ENCODE results near the gene CXCR6. TPM values are rescaled to one million over a fixed set of nuclear protein-coding genes. Genes with fewer than 3 reads are reported as not detected.
"Not testable (repeated sequence)": the region's sequence is repeated elsewhere in the genome, so short reads cannot be mapped to it uniquely, and the experiment has no call there.

The CXCR6 gene
- total RNA-seq, 1 experiment from 2014 or later, result not detected

DNA sequence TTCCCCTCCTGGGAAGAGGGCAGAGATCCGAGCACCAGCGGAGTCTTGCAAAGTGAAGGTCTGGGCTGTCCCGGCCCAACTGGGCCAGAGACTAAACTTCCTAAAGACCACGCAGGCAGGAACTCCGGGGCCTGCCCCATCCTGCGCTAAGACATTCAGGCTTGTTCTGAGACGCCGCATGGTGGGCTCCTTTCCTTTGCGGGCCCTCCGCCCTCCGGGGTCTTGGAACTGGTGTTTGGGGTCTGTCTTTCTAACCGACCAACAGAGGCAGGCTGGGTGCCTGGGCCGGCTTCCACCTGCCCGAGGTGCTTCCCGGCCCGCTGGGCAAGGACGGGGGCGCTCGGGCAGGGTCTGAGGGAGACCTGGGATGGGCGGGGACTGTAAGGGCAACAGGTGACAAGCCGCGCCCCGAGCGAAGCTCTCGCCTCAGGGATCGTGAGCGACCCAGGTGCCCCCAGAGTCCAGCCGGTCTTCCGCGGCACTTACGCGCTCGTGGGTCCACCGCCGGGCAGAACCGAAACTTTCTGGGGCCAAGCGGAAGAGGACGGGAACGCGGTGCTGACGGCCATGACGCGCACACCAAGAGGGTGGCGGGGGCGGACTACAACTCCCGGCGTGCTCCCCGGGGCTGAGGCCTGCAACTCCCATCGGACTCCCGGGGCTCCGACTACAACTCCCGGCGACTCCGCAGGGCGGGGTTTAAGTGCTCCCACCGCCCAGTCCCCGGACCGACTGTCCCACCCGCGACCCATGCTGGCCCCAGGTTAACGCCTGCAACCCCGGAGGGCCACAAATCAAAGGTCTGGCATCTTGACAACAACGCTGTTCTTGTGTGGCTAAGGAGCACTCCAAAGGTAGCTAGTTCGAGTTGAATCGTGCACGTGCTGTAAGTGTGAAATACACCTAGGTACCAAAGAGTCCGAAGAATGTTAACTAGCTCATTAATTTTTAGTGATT, 52.2 kb downstream of the CXCR6 start, which contains the start of gene FYCO1:
Gene FYCO1, minus strand, starts transcription at position 589 of the 957 bp plus-strand sequence. CDS start 10,914 bp downstream, outside the sequence.
- no peak within 1 kb of the TSS for H4K91ac ChIP-seq (ENCODE audit: insufficient read length, low read depth, low read length)
- H3K9me3 ChIP-seq (ENCODE audit: control insufficient read depth, low read depth, low read length), result no peaks in the 10 kb centered on the region
- peaks cover 2% of the 10 kb centered on the region; the same call in 1 of the 2 replicates for H3K79me2 ChIP-seq (ENCODE audit: insufficient read depth, low read length)
- H3K27me3 ChIP-seq (ENCODE audit: insufficient read depth, low read length), result no peaks in the 10 kb centered on the region
- no peak within 1 kb of the TSS for H3K18ac ChIP-seq (ENCODE audit: insufficient read length, low read depth, low read length)
- no peak within 1 kb of the TSS for H3K4ac ChIP-seq (ENCODE audit: low read depth, low read length)
- no CpG with 5 or more reads among the region's 67 CpGs for WGBS (ENCODE audit: extremely low coverage, insufficient read length, low lambda C conversion rate)
- peak; percentile 94 for DNase-seq
- no peak within 1 kb of the TSS for H2BK20ac ChIP-seq (ENCODE audit: low read depth, low read length, poor library complexity, severe bottlenecking)
- no peak within 1 kb of the TSS for H3T11ph ChIP-seq (ENCODE audit: low read length)
- H2BK12ac ChIP-seq (ENCODE audit: insufficient read length, low read depth, low read length), result no peak within 1 kb of the TSS
- H4K5ac ChIP-seq (ENCODE audit: insufficient read length, low read depth, low read length), result no peak within 1 kb of the TSS
- Mint-ChIP-seq H3K36me3 (ENCODE audit: insufficient read depth in 1 of 3, low read depth in 3 of 3) (peaks cover 0 to 3% (median 0%) of the 10 kb centered on the region in 3 experiments; a peak in 1 of 7 replicates), H3K9me3 (no peaks in the 10 kb centered on the region), H3K27ac (peak within 1 kb of the TSS in 2 of 3 experiments; percentile 74 to 83; a peak in 4 of 7 replicates), H3K4me3 (peak within 1 kb of the TSS; percentile 83 to 88), H3K27me3 (ENCODE audit: low read depth) (peaks cover 13% of the 10 kb centered on the region), H3K4me1 (peaks cover 21 to 27% of the 10 kb centered on the region in 2 experiments)
- H3K4me2 ChIP-seq (ENCODE audit: insufficient read depth, insufficient read length, low read length), result peak within 1 kb of the TSS; percentile 77
- TF ChIP-seq CTCF (conservative IDR thresholded peaks at IDR 0.05), result no peak
- no peak within 1 kb of the TSS for H2BK120ac ChIP-seq (ENCODE audit: low read depth, low read length, poor library complexity, severe bottlenecking)
- H2BK5ac ChIP-seq (ENCODE audit: insufficient read length, low read length), result no peak within 1 kb of the TSS
- no peak within 1 kb of the TSS for H2AK5ac ChIP-seq (ENCODE audit: insufficient read length, low read length)
- H2AFZ ChIP-seq (ENCODE audit: low read length), result peak within 1 kb of the TSS; percentile 43
- no peak within 1 kb of the TSS for H2BK15ac ChIP-seq (ENCODE audit: low read depth, low read length)
- H4K8ac ChIP-seq (replicated peaks; ENCODE audit: insufficient read length, low read depth, low read length), result no peak within 1 kb of the TSS
- no peaks in the 10 kb centered on the region for H4K20me1 ChIP-seq (ENCODE audit: control insufficient read depth, insufficient read depth, insufficient read length)
- H3K27ac ChIP-seq (ENCODE audit: insufficient read length, low read depth, low read length), result no peak within 1 kb of the TSS
- no peak within 1 kb of the TSS for H3K56ac ChIP-seq (ENCODE audit: insufficient read length, low read depth, low read length)
- peak within 1 kb of the TSS; percentile 47 for H3K9ac ChIP-seq (ENCODE audit: extremely low read depth, insufficient read length, low read length)
- no peaks in the 10 kb centered on the region for H3K79me1 ChIP-seq (ENCODE audit: insufficient read depth, low read depth, low read length, poor library complexity, severe bottlenecking)
- peak within 1 kb of the TSS; percentile 69 for H3K14ac ChIP-seq (ENCODE audit: insufficient read depth, low read length)
- peaks cover 13% of the 10 kb centered on the region; the same call in 1 of the 2 replicates for H3K4me1 ChIP-seq (ENCODE audit: insufficient read depth, low read length)
- H3K23ac ChIP-seq (ENCODE audit: insufficient read length, low read depth, low read length), result no peak within 1 kb of the TSS
- peaks cover 3% of the 10 kb centered on the region for H3K23me2 ChIP-seq (ENCODE audit: insufficient read length, low read depth, low read length, poor library complexity, severe bottlenecking)

- H3K4me3 Mint-ChIP-seq; H3K36me3 Mint-ChIP-seq (ENCODE audit: insufficient read depth in 1 of 3, low read depth in 3 of 3): not testable (repeated sequence)
Observed at GRCh38 chr3:45997499-45997898, 54.2 kb downstream of the CXCR6 start.

More at GRCh38 chr3:45997499-45997898, 54.2 kb downstream of the CXCR6 start:
- DNase-seq; H4K20me1 ChIP-seq (ENCODE audit: control insufficient read depth, insufficient read depth, insufficient read length); H2BK5ac ChIP-seq (ENCODE audit: insufficient read length, low read length); H3K27ac Mint-ChIP-seq; H4K91ac ChIP-seq (ENCODE audit: insufficient read length, low read depth, low read length); H3K9ac ChIP-seq (ENCODE audit: extremely low read depth, insufficient read length, low read length); H3K79me2 ChIP-seq (ENCODE audit: insufficient read depth, low read length); H3K4me2 ChIP-seq (ENCODE audit: insufficient read depth, insufficient read length, low read length); H2BK12ac ChIP-seq (ENCODE audit: insufficient read length, low read depth, low read length); H3K23me2 ChIP-seq (ENCODE audit: insufficient read length, low read depth, low read length, poor library complexity, severe bottlenecking); H2BK15ac ChIP-seq (ENCODE audit: low read depth, low read length); H3K4ac ChIP-seq (ENCODE audit: low read depth, low read length); H3K18ac ChIP-seq (ENCODE audit: insufficient read length, low read depth, low read length); H2BK20ac ChIP-seq (ENCODE audit: low read depth, low read length, poor library complexity, severe bottlenecking); H3K14ac ChIP-seq (ENCODE audit: insufficient read depth, low read length); H4K8ac ChIP-seq (replicated peaks; ENCODE audit: insufficient read length, low read depth, low read length); H3K27ac ChIP-seq (ENCODE audit: insufficient read length, low read depth, low read length); H2AFZ ChIP-seq (ENCODE audit: low read length); H3K56ac ChIP-seq (ENCODE audit: insufficient read length, low read depth, low read length); H4K5ac ChIP-seq (ENCODE audit: insufficient read length, low read depth, low read length); H3K9me3 ChIP-seq (ENCODE audit: control insufficient read depth, low read depth, low read length); H3T11ph ChIP-seq (ENCODE audit: low read length); H3K23ac ChIP-seq (ENCODE audit: insufficient read length, low read depth, low read length); H2BK120ac ChIP-seq (ENCODE audit: low read depth, low read length, poor library complexity, severe bottlenecking); H2AK5ac ChIP-seq (ENCODE audit: insufficient read length, low read length); H3K27me3 ChIP-seq (ENCODE audit: insufficient read depth, low read length); H3K79me1 ChIP-seq (ENCODE audit: insufficient read depth, low read depth, low read length, poor library complexity, severe bottlenecking); H3K9me3 Mint-ChIP-seq: not testable (repeated sequence)
- Mint-ChIP-seq H3K4me1 (peaks cover 16 to 18% of the 10 kb centered on the region in 2 experiments), H3K27me3 (ENCODE audit: low read depth) (peaks cover 13% of the 10 kb centered on the region)
- no CpG with 5 or more reads among the region's 19 CpGs for WGBS (ENCODE audit: extremely low coverage, insufficient read length, low lambda C conversion rate)
- peaks cover 10% of the 10 kb centered on the region; the same call in 1 of the 2 replicates for H3K4me1 ChIP-seq (ENCODE audit: insufficient read depth, low read length)

All from H9 (cell line).